ENCODE results near the gene ASB1.

The ASB1 gene

GRCh38 chr2:238497610-238498005 lies 70.9 kb downstream of the ASB1 start:
- no peak for DNase-seq (ENCODE audit: low spot score)
- TF ChIP-seq, protein P1, sequence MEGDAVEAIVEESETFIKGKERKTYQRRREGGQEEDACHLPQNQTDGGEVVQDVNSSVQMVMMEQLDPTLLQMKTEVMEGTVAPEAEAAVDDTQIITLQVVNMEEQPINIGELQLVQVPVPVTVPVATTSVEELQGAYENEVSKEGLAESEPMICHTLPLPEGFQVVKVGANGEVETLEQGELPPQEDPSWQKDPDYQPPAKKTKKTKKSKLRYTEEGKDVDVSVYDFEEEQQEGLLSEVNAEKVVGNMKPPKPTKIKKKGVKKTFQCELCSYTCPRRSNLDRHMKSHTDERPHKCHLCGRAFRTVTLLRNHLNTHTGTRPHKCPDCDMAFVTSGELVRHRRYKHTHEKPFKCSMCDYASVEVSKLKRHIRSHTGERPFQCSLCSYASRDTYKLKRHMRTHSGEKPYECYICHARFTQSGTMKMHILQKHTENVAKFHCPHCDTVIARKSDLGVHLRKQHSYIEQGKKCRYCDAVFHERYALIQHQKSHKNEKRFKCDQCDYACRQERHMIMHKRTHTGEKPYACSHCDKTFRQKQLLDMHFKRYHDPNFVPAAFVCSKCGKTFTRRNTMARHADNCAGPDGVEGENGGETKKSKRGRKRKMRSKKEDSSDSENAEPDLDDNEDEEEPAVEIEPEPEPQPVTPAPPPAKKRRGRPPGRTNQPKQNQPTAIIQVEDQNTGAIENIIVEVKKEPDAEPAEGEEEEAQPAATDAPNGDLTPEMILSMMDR (IDR thresholded peaks at IDR 0.05; ENCODE audit: extremely low read depth, missing control alignments): no peak

GRCh38 chr2:238498188-238498587 lies 71.5 kb downstream of the ASB1 start:
- no peak for DNase-seq (ENCODE audit: low spot score)
- TF ChIP-seq, protein P1 (IDR thresholded peaks at IDR 0.05; ENCODE audit: extremely low read depth, missing control alignments): no peak

DNA sequence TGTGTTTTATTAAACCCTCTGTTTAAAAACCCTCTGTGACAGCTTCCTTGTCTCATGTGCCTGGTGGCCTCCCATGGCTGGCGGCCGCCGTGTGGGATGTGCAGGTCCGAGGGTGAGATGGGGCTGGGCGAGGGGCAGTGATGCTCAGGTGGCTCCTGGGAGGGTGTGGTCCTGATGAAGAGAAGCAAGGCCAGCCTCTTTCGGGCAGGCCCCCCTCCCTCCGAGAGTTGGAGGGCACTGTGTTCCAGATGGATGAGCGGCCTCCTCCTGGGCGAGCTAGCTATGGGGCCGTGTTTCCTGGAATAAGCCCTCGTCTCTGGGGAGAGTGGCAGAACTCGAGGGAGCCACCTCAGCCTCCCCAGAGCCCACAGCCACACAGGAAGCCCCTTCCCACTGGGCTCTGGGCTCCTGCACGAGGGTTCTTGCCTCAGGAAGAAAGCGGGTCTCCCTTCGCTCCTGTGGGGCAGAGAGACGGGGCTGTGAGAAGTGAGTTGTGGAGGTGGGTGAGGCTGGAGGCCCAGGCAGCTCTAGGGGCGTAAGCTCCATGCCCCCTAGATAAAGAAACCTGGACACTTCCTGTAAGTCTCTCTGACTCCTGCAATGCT lies 72.1 kb downstream of the ASB1 start:
- no peak for DNase-seq (ENCODE audit: low spot score)
- TF ChIP-seq, protein P1 (IDR thresholded peaks at IDR 0.05; ENCODE audit: extremely low read depth, missing control alignments): no peak

GRCh38 chr2:238499731-238500580 lies 73.2 kb downstream of the ASB1 start:
- TF ChIP-seq, protein P1 (IDR thresholded peaks at IDR 0.05; ENCODE audit: extremely low read depth, missing control alignments): no peak
- no peak for DNase-seq (ENCODE audit: low spot score)

DNA sequence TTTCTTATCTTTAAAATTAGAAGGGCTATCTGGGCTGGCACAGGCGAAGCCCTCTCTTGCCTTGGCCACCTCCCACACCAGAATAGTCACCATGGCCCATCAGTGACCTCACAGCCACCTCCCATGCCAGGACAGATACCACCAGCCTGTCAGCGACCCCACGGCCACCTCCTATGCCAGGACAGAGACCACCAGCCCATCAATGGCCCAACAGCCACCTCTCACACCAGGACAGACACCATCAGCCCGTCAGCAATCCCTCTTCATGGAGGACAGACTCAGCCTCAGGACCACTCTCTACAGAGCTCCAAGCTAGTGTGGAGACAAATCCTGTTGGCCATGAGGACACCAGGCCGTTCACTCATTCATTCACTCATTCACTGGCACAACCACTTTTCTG lies 74.6 kb downstream of the ASB1 start:
- no peak for DNase-seq (ENCODE audit: low spot score)

More for the DNA sequence above, 74.6 kb downstream of the ASB1 start:
- TF ChIP-seq, protein P1 (IDR thresholded peaks at IDR 0.05; ENCODE audit: extremely low read depth, missing control alignments): no peak

All from GM20000 (cell line).